ENCODE results near the gene WDR64. TPM values are rescaled to one million over a fixed set of nuclear protein-coding genes. Genes with fewer than 3 reads are reported as not detected.

Gene WDR64
- total RNA-seq, 3 donors from 2014 or later (not counting 1 experiment from before 2014, with no cell fraction given): not detected

GRCh38 chr1:241706967-241707366 lies 54.9 kb downstream of the WDR64 start:
- no peak for TF ChIP-seq CTCF (IDR thresholded peaks at IDR 0.05)
- WGBS (ENCODE audit: insufficient coverage): 32% methylated on average over 2 of the region's 2 CpGs
- no peak overlapping the region for H3K4me3 Mint-ChIP-seq
- ATAC-seq (peak in 1 of 3 donors; percentile 34), DNase-seq (peak in 1 of 2 donors; percentile 67)
- no peak overlapping the region for H3K27ac ChIP-seq (ENCODE audit: low read length)
- no peak overlapping the region for H3K4me3 ChIP-seq (ENCODE audit: low read length)
- no peak overlapping the region for H3K27ac Mint-ChIP-seq
- H3K27me3 Mint-ChIP-seq (ENCODE audit: low read depth in 2 of 2): peaks cover 0 to 9% of the 10 kb centered on the region in 2 donors
- H3K36me3 ChIP-seq (ENCODE audit: control insufficient read depth, insufficient read depth, low read length): no peaks in the 10 kb centered on the region
- H3K9me3 Mint-ChIP-seq: peaks cover 0 to 2% of the 10 kb centered on the region in 2 donors
- H3K4me1 ChIP-seq (ENCODE audit: control insufficient read depth, insufficient read depth, low read length): peaks cover 4% of the 10 kb centered on the region
- no peaks in the 10 kb centered on the region for H3K9me3 ChIP-seq (ENCODE audit: control insufficient read depth, insufficient read depth, low read length)
- H3K4me1 Mint-ChIP-seq: peaks cover 10 to 16% of the 10 kb centered on the region in 2 donors
- H3K36me3 Mint-ChIP-seq: no peaks in the 10 kb centered on the region
- intact Hi-C loops (cut with micrococcal nuclease): no loop called here
- H3K27me3 ChIP-seq (ENCODE audit: control insufficient read depth, insufficient read depth, low read length): no peaks in the 10 kb centered on the region

GRCh38 chr1:241707442-241707841 lies 55.4 kb downstream of the WDR64 start:
- H3K9me3 ChIP-seq (ENCODE audit: control insufficient read depth, insufficient read depth, low read length): no peaks in the 10 kb centered on the region
- intact Hi-C loops (cut with micrococcal nuclease): no loop called here
- H3K27ac ChIP-seq (ENCODE audit: low read length): no peak overlapping the region
- peaks cover 4% of the 10 kb centered on the region for H3K4me1 ChIP-seq (ENCODE audit: control insufficient read depth, insufficient read depth, low read length)
- H3K27me3 Mint-ChIP-seq (ENCODE audit: low read depth in 2 of 2): peaks cover 0 to 9% of the 10 kb centered on the region in 2 donors
- ATAC-seq: no peak
- H3K9me3 Mint-ChIP-seq: peaks cover 0 to 2% of the 10 kb centered on the region in 2 donors
- no peaks in the 10 kb centered on the region for H3K36me3 ChIP-seq (ENCODE audit: control insufficient read depth, insufficient read depth, low read length)
- H3K27ac Mint-ChIP-seq: no peak overlapping the region
- H3K27me3 ChIP-seq (ENCODE audit: control insufficient read depth, insufficient read depth, low read length): no peaks in the 10 kb centered on the region
- H3K4me3 ChIP-seq (ENCODE audit: low read length): no peak overlapping the region
- TF ChIP-seq CTCF (IDR thresholded peaks at IDR 0.05): no peak
- no peak for DNase-seq
- H3K4me1 Mint-ChIP-seq: peaks cover 10 to 16% of the 10 kb centered on the region in 2 donors
- H3K36me3 Mint-ChIP-seq: no peaks in the 10 kb centered on the region
- WGBS (ENCODE audit: insufficient coverage): 90% methylated on average over 2 of the region's 2 CpGs
- H3K4me3 Mint-ChIP-seq: no peak overlapping the region

GRCh38 chr1:241711326-241711725 lies 59.2 kb downstream of the WDR64 start:
- Mint-ChIP-seq H3K4me3 (no peak overlapping the region), H3K9me3 (peaks cover 0 to 2% of the 10 kb centered on the region in 2 donors), H3K4me1 (peaks cover 10 to 16% of the 10 kb centered on the region in 2 donors), H3K36me3 (no peaks in the 10 kb centered on the region), H3K27ac (no peak overlapping the region), H3K27me3 (ENCODE audit: low read depth in 2 of 2) (peaks cover 6 to 17% of the 10 kb centered on the region in 2 donors)
- Histone ChIP-seq H3K9me3 (ENCODE audit: control insufficient read depth, insufficient read depth, low read length) (no peaks in the 10 kb centered on the region), H3K27ac (ENCODE audit: low read length) (no peak overlapping the region), H3K27me3 (ENCODE audit: control insufficient read depth, insufficient read depth, low read length) (no peaks in the 10 kb centered on the region), H3K4me1 (ENCODE audit: control insufficient read depth, insufficient read depth, low read length) (peaks cover 4% of the 10 kb centered on the region), H3K36me3 (ENCODE audit: control insufficient read depth, insufficient read depth, low read length) (no peaks in the 10 kb centered on the region), H3K4me3 (ENCODE audit: low read length) (no peak overlapping the region)
- no peak for ATAC-seq
- no peak for TF ChIP-seq CTCF (IDR thresholded peaks at IDR 0.05)
- 35% methylated on average over 2 of the region's 6 CpGs for WGBS (ENCODE audit: insufficient coverage)
- no peak for DNase-seq
- intact Hi-C loops (cut with micrococcal nuclease): no loop called here

GRCh38 chr1:241713316-241713715 lies 61.2 kb downstream of the WDR64 start:
- Mint-ChIP-seq H3K36me3 (no peaks in the 10 kb centered on the region), H3K4me3 (no peak overlapping the region), H3K4me1 (peaks cover 0 to 7% of the 10 kb centered on the region in 2 donors), H3K27ac (no peak overlapping the region), H3K27me3 (ENCODE audit: low read depth in 2 of 2) (peaks cover 12 to 35% of the 10 kb centered on the region in 2 donors), H3K9me3 (peaks cover 0 to 2% of the 10 kb centered on the region in 2 donors)
- WGBS (ENCODE audit: insufficient coverage): 76% methylated on average over 2 of the region's 2 CpGs
- H3K36me3 ChIP-seq (ENCODE audit: control insufficient read depth, insufficient read depth, low read length): no peaks in the 10 kb centered on the region
- DNase-seq (no peak), ATAC-seq (no peak)
- no peak for TF ChIP-seq CTCF (IDR thresholded peaks at IDR 0.05)
- intact Hi-C loops (cut with micrococcal nuclease): no loop called here
- no peak overlapping the region for H3K4me3 ChIP-seq (ENCODE audit: low read length)
- H3K27ac ChIP-seq (ENCODE audit: low read length): no peak overlapping the region
- H3K4me1 ChIP-seq (ENCODE audit: control insufficient read depth, insufficient read depth, low read length): no peaks in the 10 kb centered on the region
- H3K27me3 ChIP-seq (ENCODE audit: control insufficient read depth, insufficient read depth, low read length): no peaks in the 10 kb centered on the region
- H3K9me3 ChIP-seq (ENCODE audit: control insufficient read depth, insufficient read depth, low read length): no peaks in the 10 kb centered on the region

All from natural killer cell (primary cell).